Dermis blood vessel endothelial cell (primary cell): ENCODE results near the gene PCNX1. TPM values are rescaled to one million over a fixed set of nuclear protein-coding genes. Genes with fewer than 3 reads are reported as not detected.
A peak's percentile ranks its signal among the peaks of the same experiment; 100 is the strongest.
"Not testable (repeated sequence)": the region's sequence is repeated elsewhere in the genome, so short reads cannot be mapped to it uniquely, and the experiment has no call there.

Source experiments
- DNase-seq: peaks from one replicate; pipeline ENCODE4 v3.0.0; 2010
- total RNA-seq: library from RNA; depleted of rRNA; stranded (reverse); fragments of >200 nt; gene quantifications from 2 replicates; pipeline ENCODE4 v1.2.3, GENCODE V29; 2014

The PCNX1 gene
- total RNA-seq, 1 donor from 2014 or later, result 33.4 TPM

DNA sequence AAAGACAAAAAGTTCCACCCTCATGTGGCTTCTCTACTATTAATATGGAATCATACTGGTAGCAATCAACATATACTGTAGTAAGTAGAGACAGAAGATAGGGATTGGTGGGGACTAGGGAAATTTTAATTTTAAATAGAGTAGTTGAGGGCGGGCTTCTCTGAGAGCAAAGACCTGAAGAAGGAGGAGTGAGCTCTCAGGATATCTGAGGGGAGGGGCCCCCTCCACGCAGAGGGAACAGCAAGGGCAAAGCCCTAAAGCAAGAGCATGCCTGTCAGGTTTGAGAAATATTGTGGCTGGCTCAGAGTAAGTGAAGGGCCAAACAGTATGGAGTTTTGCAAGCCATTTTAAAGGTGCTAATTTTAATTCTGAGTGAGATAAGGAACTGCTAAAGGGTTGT lies 64.3 kb downstream of the PCNX1 start:
- DNase-seq, result no peak

DNA sequence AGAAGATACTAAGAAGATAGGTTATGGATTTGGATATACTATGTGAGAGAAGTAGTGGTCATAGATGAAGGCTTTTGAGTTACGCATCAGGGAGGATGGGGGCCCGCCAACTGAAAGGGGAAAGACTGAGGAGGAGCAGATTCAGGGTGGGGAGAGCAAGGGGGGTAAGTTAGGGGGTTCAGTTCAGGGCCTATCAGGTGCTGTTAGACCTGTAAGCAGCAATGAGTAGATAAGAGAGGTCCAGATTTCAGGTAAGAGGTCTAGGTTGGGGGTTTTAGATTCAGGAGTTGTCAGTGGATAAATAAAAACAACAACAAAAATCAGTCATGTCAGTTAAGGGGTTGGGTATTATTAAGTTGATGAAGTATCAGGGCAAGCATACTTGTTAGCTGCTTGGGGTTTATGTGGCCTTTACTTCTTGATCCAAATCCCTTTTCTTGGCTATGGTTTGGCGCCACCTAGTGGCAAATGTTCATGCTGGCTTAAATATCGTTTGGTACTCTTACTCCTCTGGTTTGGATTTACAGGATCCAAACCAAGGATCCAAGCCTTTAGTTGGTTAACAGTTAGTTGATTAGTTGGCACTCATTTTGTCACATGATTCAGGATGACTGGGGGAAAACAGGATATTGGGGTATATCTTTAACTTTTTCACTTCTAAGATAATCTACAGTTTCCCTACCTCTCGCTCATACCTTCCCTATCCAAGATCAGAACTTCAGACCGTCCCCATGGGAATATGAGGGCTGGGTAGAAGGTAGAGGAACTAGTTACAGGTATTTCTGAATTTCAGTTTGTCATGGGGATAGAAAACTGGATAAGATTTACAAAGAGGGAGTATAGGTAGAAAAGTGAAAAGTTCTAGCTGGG lies 65.1 kb downstream of the PCNX1 start:
- DNase-seq, result peak; percentile 94

DNA sequence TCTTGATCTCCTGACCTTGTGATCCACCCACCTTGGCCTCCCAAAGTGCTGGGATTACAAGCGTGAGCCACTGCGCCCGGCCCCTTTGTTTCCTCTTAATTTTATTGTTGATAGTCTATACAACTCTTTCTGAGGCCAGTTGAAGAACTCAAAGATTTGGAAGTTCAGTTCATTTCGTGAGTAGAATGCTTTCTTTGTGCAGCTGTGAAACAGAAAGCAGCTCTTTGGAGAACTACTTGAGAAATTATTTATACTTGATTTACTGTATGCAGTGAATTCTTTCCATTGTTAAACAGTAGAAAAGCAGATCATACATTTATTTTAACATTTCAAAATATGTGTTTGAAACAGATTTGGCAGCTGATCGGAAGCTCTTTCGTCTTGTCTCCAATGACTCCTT lies 69.3 kb downstream of the PCNX1 start:
- no peak for DNase-seq

DNA sequence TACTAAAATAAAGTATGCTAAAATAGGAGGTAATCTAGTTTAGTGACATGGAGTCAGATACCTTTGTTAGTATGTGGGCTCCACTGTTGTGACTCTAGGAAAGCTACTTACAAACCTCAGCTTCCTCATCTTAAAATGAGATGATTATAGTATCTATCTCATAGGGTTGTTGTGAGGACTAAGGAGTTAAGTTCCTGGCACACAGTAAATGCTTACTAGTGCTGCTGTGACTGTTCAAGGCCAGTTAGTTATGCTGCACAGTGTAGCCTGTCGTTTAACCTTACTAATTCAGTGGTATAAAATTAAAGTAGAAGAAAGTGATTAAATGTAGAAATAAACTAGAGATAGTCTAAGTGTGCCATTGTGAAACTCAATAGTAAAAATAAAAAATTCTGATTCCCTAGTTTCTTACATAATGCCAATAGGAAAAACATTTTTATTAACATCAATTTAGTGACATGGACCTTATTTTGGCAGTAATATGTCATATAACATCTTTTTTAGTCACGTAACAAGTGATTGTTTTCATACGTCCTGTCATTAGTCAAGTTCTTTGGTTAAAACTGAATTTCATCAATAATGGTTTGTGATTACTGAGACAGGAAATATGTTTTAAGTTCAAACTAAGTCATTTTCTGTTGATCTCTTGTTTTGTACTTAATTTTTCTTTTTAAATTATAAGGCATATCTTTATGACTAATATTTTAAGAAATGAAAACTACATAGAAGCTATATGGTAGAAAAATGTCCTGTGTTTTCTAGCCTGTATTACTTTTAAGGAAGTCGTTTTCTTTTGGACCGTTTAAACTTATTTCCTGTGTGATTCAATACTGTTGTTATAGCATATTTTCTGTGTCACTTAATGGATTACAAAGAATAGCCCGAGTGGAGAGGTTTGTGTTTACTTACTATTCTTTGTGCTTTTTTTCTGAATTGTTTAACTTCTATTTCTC lies 74.0 kb downstream of the PCNX1 start:
- DNase-seq, result peak; percentile 57

DNA sequence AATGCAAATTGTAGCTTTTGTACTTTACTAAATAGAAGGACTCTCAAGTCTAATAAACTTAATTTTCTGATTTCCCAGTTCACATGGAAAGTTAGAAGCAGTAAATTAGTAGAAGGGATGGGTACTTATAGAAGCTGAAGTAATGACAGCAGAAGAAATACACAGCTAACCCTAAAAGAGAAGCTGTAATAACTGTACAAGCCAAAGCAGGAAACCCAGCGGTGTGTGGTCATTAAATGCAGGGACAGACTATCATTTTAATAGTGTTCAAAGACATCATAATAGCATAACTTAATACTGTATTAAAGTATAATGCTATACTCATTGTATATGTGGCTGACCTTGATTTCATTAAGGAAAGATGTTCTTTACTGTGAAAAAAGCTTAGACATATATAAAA lies 74.9 kb downstream of the PCNX1 start:
- peak; percentile 15 for DNase-seq

DNA sequence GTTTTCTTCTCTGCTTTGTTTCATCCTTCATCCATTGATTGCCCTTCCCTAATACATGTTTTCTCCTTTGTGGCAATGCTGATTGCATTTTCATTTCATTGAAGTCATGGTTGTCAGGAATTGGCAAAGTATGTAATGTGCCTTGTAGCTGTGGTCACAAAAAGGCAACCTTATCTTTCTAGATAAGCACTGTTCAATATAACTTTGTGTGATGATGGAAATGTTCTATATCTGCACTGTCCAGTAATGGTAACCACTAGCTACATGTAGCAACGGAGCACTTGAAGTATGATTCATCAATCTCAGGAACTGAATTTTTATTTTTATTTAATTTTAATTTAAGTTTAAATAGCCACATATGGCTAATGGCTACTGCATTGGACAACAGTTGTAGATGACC lies 79.8 kb downstream of the PCNX1 start:
- no peak for DNase-seq

DNA sequence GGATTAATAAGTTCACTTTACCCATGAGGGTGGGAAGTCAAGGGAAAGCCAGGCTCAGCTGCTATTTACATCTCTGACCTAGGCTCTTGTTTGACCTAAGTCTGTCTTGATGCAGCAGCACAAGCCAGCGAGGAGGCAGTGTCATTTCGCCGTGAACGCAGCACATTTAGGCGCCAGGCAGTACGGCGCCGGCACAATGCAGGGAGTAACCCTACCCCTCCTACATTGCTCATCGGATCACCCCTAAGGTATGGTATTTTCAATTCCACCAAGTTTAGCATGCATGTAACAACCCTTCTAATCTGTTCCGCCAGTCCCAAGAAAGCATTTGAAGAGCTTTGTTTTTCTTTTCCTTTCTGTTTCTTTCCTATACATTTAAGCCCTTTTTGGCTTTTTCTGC lies 81.2 kb downstream of the PCNX1 start:
- no peak for DNase-seq

DNA sequence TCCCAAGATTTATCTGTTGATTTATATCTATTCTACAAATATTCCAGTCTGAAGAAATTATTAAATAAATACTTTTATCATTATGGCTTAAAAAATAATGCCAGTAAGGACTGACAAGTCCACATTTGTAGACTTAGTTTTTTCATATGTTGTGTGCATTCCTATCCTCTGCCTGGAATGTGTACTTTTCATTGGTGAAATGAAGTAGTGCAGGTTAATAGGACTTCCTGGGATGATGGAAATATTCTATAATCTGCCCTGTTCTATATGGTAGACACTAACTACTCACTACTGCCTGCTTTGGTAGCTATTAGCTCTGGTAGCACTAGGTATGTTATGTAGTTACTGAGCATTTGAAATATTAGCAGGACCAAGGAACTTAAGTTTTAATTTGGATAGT lies 86.7 kb downstream of the PCNX1 start:
- DNase-seq, result no peak

DNA sequence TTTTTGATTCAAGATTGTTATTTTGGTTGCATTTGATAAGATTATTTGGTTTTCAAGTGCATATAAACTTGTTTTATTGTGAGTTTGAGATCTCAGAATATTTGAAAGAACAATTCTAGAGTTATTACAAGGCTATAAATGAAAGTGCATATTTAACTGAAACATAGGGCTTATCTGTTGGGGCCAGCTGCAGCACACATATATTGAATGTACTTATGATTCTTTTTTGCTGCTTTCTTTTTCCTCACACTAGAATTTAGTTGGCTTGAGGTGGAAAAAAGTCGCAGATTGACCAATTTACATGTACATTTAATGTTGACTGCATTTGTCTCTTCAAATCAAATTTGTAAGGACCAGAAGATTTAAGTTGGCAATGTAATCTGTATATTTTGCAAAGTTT lies 88.0 kb downstream of the PCNX1 start:
- no peak for DNase-seq

DNA sequence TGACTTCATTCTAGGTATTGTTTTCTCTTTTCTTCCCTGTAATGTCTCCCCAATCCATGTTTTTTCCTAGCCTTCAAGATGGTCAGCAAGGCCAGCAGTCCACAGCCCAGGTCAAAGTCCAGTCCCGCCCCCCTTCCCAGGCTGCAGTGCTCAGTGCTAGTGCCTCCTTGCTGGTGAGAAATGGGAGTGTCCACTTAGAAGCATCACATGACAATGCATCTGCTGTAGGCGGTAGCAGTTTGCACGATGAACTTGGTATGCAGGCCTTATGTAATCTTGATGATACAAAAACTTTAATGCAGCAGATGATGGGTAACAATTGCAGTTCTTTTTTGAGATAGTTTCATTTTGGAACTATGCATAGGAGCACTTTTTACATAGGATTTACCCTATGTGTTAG lies 88.4 kb downstream of the PCNX1 start:
- no peak for DNase-seq

DNA sequence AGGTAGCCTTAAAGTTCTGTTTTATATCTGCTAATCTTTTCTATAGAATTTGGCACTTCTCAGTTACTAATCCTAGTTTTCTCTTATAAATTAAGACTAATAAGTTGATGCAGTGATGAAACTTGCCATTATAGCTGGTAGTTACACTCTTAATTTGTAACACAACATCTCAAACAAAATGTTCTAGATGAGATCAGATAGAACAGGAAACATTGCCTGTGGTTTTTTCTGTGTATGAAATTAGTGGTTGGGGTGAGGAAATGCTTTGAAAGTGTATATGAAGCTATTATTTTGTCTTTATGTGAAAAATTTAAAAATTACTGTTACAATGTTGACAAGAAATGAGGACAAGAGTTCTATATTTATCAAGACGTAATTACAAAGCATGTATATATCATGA lies 91.9 kb downstream of the PCNX1 start:
- no peak for DNase-seq

DNA sequence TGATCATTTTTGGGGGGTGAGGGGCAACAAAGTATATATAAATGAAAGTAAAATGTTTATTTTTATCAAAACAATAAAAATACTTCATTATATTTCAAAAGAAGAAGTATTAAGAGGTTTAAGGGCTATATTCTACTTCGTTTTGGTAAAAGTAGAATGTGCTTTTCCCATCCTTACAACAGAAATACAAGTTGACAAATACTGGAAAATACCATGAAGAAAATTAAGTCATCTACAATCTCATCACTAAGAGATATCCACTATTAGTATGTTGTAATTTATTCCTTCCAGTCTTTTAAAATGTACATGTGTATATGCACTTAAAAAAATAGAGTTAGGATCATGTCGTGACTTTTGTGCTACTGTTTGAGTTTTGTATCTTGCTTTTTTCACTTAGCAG lies 92.8 kb downstream of the PCNX1 start:
- DNase-seq, result no peak

DNA sequence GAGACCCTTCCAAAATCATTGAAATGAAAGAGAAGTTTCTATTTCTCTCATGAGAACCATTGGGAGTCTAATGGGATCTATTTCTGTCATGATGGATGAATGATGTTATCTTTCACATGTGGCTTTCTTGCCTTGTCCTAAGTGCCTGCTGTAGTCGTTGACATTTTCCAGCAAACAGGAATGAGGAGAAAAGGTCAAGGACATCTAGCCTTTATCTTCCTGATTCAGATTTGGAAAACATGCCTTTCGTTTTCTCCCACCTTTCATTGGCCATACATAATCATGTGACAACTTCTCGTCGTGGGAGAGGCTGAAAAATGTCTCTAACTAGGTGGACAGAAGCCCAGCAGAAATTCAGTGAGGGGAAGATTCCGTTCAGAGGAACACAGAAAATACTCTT lies 94.5 kb downstream of the PCNX1 start:
- DNase-seq, result no peak

DNA sequence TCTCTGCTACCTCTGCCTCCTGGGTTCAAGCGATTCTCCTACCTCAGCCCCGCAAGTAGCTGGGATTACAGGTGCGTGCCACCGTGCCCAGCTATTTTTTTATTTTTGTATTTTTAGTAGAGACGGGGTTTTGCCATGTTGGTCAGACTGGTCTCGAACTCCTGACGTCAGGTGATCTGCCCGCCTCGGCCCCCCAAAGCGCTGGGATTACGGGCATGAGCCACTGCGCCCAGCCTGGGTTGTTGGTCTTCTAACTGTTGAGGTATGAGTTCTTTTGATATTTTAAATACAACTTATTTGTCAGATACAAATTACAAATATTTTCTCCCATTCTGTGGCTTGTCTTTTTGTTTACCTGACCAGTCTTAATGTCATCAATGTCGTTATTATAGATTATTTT lies 95.9 kb downstream of the PCNX1 start:
- no peak for DNase-seq

DNA sequence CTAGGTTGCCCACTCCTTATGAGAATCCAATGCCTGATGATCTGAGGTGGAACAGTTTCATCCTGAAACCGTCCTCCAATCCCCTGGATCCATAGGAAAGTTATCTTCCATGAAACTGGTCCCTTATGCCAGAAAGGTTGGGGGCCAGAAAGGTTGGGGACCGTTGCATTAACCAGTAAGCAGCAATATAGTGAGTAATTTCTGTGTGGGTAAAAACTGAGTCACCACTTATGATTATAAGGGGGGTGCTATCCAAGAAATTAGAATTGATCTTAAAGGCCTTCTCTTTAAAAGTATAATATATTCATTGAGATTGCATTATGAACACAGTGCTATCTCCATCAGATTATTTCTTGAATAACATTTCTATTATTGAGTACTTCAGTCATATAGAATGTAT lies 97.2 kb downstream of the PCNX1 start:
- DNase-seq, result no peak

DNA sequence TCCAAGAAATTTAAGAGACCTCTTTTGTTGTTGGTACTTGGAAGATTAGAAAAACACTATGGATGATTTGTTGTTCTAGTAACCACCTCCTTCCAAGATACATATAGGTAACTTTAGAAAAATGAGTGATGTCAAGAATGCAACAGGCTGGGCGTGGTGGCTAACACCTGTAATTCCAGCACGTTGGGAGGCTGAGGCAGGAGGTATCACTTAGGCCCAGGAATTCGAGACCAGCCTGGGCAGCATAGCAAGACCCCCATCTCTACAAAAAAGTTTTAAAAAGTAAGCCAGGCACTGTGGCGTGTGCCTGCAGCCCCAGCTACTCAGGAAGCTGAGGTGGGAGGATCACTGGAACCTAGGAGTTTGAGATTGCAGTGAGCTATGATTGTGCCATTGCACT lies 97.8 kb downstream of the PCNX1 start:
- no peak for DNase-seq

DNA sequence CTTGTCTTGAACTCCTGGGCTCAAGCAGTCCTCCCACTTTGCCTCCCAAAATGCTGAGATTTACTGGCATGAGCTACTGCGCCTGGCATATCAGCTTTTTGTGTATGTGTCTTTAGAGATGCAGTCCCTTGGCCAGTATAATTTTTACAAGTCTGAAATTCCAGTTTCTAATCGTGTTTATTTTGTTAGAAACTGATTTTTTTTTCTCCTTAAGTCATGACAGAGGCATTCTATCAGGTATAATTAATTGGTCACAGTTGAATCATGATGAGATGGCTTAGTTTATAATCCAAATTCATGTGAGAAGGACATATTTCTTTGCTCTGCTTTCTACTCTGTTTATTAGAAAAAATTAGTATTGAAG lies 98.9 kb downstream of the PCNX1 start:
- no peak for DNase-seq

DNA sequence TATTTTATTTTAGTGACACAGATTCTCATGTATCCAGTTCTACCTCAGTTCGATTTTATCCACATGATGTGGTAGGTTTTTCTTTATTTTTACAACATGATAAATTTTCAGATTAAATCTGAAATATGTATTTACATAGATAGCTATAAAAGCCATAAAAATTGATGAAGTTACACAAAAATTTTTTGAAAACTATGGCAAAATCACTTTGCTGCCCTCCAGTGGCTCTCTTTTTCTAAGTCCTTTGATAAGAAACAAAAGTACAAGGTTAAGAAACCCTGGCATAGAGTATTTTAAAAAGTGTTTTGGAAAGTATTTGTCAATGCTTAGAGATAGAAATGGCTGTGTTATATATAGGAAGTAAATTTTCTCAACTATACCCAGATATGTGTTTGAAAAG lies 104.2 kb downstream of the PCNX1 start:
- DNase-seq, result peak; percentile 24

DNA sequence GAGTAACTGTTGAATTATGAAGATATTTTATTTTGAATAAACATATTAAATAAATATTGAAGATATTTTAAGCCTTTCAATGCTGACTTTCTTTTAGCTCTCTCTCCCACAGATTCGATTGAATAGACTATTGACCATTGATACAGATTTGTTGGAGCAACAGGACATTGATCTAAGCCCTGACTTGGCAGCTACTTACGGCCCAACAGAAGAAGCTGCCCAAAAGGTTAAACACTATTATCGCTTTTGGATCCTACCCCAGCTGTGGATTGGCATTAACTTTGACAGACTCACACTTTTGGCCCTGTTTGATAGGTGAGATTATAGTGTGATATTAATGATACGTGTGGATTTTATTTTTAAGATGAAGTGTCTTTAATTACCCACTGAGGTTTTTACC lies 105.6 kb downstream of the PCNX1 start:
- no peak for DNase-seq

DNA sequence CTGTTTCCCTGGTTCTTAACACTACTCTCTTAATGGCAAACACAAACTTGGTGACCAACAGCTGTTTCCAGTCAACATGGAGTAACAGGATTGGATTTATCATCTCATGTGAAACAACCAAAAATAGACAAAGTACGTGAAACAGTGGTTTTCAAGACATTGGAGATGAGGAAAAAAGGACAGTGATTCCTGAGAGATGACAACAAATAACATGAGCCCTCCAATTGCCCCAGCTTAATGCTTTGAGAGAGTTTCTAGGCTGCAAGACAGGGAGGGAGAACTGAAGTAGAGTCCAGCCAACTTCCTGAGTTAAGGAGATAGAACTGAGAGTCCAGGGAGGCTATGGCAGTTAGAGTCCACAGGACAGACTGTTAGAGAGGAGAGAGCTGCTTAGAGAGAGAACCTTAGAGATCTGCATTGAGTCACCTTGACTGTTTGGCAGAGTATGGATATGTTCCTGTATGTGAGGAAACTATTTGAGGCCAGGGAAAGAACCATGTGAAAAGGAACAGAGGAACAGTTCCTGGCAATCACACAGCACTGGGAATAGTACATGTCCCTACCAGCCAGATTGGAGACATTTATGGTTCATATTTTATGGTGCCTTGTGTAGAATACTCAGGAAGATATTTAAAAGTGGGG lies 106.4 kb downstream of the PCNX1 start:
- DNase-seq, result no peak

DNA sequence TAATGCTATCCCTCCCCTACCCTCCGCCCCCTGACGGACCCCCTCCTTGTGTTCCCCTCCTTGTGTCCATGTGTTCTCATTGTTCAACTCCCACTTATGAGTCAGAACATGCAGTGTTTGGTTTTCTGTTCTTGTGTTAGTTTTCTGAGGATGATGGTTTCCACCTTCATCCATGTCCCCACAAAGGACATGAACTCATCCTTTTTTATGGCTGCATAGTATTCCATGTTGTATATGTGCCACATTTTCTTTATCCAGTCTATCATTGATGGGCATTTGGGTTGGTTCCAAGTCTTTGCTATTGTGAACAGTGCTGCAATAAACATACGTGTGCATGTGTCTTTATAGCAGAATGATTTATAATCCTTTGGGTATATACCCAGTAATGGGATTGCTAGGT lies 112.7 kb downstream of the PCNX1 start:
- DNase-seq, result not testable (repeated sequence)

DNA sequence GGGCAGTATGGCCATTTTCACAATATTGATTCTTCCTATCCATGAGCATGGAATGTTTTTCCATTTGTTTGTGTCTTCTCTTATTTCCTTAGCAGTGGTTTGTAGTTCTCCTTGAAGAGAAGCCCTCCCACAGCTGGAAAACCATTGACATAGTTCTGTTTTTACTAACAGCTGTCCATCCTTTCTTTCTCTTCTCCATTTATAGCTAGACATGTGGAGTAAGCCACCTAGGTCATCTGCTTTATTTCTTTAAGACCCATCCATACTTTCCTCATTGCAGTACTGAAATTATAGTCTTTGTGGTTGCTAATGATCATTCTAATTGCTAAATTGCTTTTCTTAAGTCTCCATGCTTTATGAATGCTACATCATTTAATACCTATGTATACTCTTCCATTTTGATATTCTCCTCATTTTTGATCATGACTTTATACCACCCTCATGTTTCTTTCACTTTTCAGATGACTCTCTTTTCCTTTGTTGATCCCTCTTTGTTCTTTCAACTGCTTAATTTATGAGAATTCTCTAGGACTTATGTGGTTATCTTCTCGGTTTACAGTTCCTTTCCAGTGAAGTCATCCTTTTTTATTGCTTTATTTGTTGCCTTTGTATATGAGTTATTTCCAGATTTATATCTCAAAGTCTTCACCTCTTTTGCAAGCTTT lies 114.2 kb downstream of the PCNX1 start:
- peak; percentile 25 for DNase-seq
